GM12878 (cell line): ENCODE data around the gene ABHD17A.

ENCODE experiments used
- EZH2 ChIP-seq: IDR thresholded peaks from 2 replicates; pipeline ENCODE4 v1.6.1; 2012; ENCODE audit warnings: low read depth, mild to moderate bottlenecking, control low read depth, inconsistent platforms, low read length, borderline replicate concordance; ENCODE audit not compliant: control insufficient read depth
- GABPA ChIP-seq: IDR thresholded peaks from 2 replicates; pipeline ENCODE4 v1.6.1; 2014; ENCODE audit warnings: antibody characterized with exemption, low read depth, mild to moderate bottlenecking, inconsistent platforms
- JUND ChIP-seq: IDR thresholded peaks from 2 replicates; pipeline ENCODE4 v1.6.1; 2012; ENCODE audit warnings: low read depth, mild to moderate bottlenecking, low read length, improper control_type of control experiment, moderate library complexity
- NR2C2 ChIP-seq: IDR thresholded peaks from 2 replicates; pipeline ENCODE4 v1.6.1; 2011; ENCODE audit warnings: borderline replicate concordance, low read depth; ENCODE audit not compliant: control insufficient read depth, insufficient read length
- RFX5 ChIP-seq: IDR thresholded peaks from 2 replicates; pipeline ENCODE4 v1.6.1; 2011; ENCODE audit warnings: low read depth, low read length, improper control_type of control experiment
- TF ChIP-seq, protein P1 (sequence below), 3 experiments: IDR thresholded peaks in 2 of 3; conservative IDR thresholded peaks in 1 of 3; 2 replicates each; pipeline ENCODE4 v1.5.1; 2011; ENCODE audit warnings: low read depth in 3 of 3, low read length in 3 of 3, mild to moderate bottlenecking in 3 of 3, control low read depth in 2 of 3, moderate library complexity in 2 of 3, inconsistent platforms in 1 of 3, mixed read lengths in 1 of 3; ENCODE audit not compliant: control insufficient read depth in 2 of 3, insufficient read depth in 1 of 3; ENCODE audit errors: extremely low read depth in 1 of 3

DNA sequence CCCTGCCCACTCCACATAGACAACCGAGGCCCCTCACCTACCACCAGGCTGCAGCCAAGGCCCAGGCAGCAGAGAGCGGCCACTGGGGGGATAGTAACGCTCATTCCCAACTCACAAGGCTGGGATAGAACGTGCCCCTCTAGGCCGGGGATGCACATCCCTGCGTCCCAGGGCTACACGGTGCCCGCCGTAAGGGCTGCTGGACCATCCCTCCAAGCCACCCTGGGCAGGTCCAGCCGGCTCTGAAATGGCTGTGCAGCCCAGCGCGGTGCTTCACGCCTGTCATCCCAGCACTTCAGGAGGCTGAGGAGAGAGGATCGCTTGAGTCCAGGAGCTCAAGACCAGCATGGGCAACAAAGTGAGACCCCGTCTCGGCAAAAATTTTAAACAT lies 40.2 kb downstream of the ABHD17A start:
- no peak for TF ChIP-seq JUND
- no peak for TF ChIP-seq NR2C2
- TF ChIP-seq, protein P1, sequence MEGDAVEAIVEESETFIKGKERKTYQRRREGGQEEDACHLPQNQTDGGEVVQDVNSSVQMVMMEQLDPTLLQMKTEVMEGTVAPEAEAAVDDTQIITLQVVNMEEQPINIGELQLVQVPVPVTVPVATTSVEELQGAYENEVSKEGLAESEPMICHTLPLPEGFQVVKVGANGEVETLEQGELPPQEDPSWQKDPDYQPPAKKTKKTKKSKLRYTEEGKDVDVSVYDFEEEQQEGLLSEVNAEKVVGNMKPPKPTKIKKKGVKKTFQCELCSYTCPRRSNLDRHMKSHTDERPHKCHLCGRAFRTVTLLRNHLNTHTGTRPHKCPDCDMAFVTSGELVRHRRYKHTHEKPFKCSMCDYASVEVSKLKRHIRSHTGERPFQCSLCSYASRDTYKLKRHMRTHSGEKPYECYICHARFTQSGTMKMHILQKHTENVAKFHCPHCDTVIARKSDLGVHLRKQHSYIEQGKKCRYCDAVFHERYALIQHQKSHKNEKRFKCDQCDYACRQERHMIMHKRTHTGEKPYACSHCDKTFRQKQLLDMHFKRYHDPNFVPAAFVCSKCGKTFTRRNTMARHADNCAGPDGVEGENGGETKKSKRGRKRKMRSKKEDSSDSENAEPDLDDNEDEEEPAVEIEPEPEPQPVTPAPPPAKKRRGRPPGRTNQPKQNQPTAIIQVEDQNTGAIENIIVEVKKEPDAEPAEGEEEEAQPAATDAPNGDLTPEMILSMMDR (IDR thresholded peaks at IDR 0.05 in 2 of 3, conservative IDR thresholded peaks at IDR 0.05 in 1 of 3; ENCODE audit: control insufficient read depth in 2 of 3, extremely low read depth in 1 of 3, insufficient read depth in 1 of 3, low read depth in 3 of 3, low read length in 3 of 3): no peak
- TF ChIP-seq EZH2: no peak
- TF ChIP-seq GABPA: no peak
- no peak for TF ChIP-seq RFX5
